ENCODE data around the gene ASXL1.

Gene ASXL1

GRCh38 chr20:32476684-32477593, 118.8 kb downstream of the ASXL1 start:
- Mint-ChIP-seq H3K27me3 (no peaks in the 10 kb centered on the region), H3K4me3 (peak overlapping the region; percentile 7), H3K27ac (peak overlapping the region; percentile 76), H3K4me1 (peaks cover 58% of the 10 kb centered on the region), H3K9me3 (no peaks in the 10 kb centered on the region), H3K36me3 (no peaks in the 10 kb centered on the region)

GRCh38 chr20:32477594-32478512, 119.7 kb downstream of the ASXL1 start:
- Mint-ChIP-seq H3K9me3 (no peaks in the 10 kb centered on the region), H3K27ac (peak overlapping the region; percentile 36), H3K36me3 (no peaks in the 10 kb centered on the region), H3K4me3 (no peak overlapping the region), H3K27me3 (no peaks in the 10 kb centered on the region), H3K4me1 (peaks cover 61% of the 10 kb centered on the region)

- peak overlapping the region; percentile 51 for H3K27ac Mint-ChIP-seq
- H3K27me3 Mint-ChIP-seq: no peaks in the 10 kb centered on the region
- peaks cover 61% of the 10 kb centered on the region for H3K4me1 Mint-ChIP-seq
- no peaks in the 10 kb centered on the region for H3K36me3 Mint-ChIP-seq
- no peaks in the 10 kb centered on the region for H3K9me3 Mint-ChIP-seq
- H3K4me3 Mint-ChIP-seq: no peak overlapping the region
Observed at GRCh38 chr20:32478576-32478975, 120.4 kb downstream of the ASXL1 start.

- Mint-ChIP-seq H3K4me3 (no peak overlapping the region), H3K4me1 (peaks cover 61% of the 10 kb centered on the region), H3K27me3 (no peaks in the 10 kb centered on the region), H3K36me3 (no peaks in the 10 kb centered on the region), H3K9me3 (no peaks in the 10 kb centered on the region), H3K27ac (no peak overlapping the region)
Observed at GRCh38 chr20:32479012-32479411, 120.9 kb downstream of the ASXL1 start.

GRCh38 chr20:32479697-32480171, 121.6 kb downstream of the ASXL1 start:
- no peaks in the 10 kb centered on the region for H3K36me3 Mint-ChIP-seq
- H3K27me3 Mint-ChIP-seq: no peaks in the 10 kb centered on the region
- H3K27ac Mint-ChIP-seq: no peak overlapping the region
- H3K4me3 Mint-ChIP-seq: no peak overlapping the region
- peaks cover 61% of the 10 kb centered on the region for H3K4me1 Mint-ChIP-seq
- no peaks in the 10 kb centered on the region for H3K9me3 Mint-ChIP-seq

- Mint-ChIP-seq H3K4me1 (peaks cover 68% of the 10 kb centered on the region), H3K9me3 (no peaks in the 10 kb centered on the region), H3K27ac (peak overlapping the region; percentile 60), H3K4me3 (peak overlapping the region; percentile 23), H3K27me3 (no peaks in the 10 kb centered on the region), H3K36me3 (no peaks in the 10 kb centered on the region)
Observed at GRCh38 chr20:32480371-32481241, 122.5 kb downstream of the ASXL1 start.

GRCh38 chr20:32481311-32482142, 123.4 kb downstream of the ASXL1 start:
- Mint-ChIP-seq H3K36me3 (peaks cover 1% of the 10 kb centered on the region), H3K4me3 (peak overlapping the region; percentile 70), H3K27me3 (no peaks in the 10 kb centered on the region), H3K27ac (no peak overlapping the region), H3K4me1 (peaks cover 68% of the 10 kb centered on the region), H3K9me3 (no peaks in the 10 kb centered on the region)

- Mint-ChIP-seq H3K27ac (peak overlapping the region; percentile 41), H3K36me3 (peaks cover 4% of the 10 kb centered on the region), H3K4me1 (peaks cover 66% of the 10 kb centered on the region), H3K4me3 (peak overlapping the region; percentile 70), H3K9me3 (no peaks in the 10 kb centered on the region), H3K27me3 (no peaks in the 10 kb centered on the region)
Observed at GRCh38 chr20:32482143-32482441, 124.0 kb downstream of the ASXL1 start.

- H3K4me1 Mint-ChIP-seq: peaks cover 60% of the 10 kb centered on the region
Observed at GRCh38 chr20:32482442-32483261, 124.5 kb downstream of the ASXL1 start.

GRCh38 chr20:32483351-32484224, 125.5 kb downstream of the ASXL1 start:
- H3K27me3 Mint-ChIP-seq: no peaks in the 10 kb centered on the region
- peak overlapping the region; percentile 35 for H3K27ac Mint-ChIP-seq
- peak overlapping the region; percentile 86 for H3K4me3 Mint-ChIP-seq
- peaks cover 9% of the 10 kb centered on the region for H3K36me3 Mint-ChIP-seq
- H3K4me1 Mint-ChIP-seq: peaks cover 57% of the 10 kb centered on the region
- peaks cover 4% of the 10 kb centered on the region for H3K9me3 Mint-ChIP-seq

More at GRCh38 chr20:32482442-32483261, 124.5 kb downstream of the ASXL1 start:
- Mint-ChIP-seq H3K36me3 (peaks cover 4% of the 10 kb centered on the region), H3K27me3 (no peaks in the 10 kb centered on the region), H3K9me3 (no peaks in the 10 kb centered on the region), H3K27ac (no peak overlapping the region), H3K4me3 (peak overlapping the region; percentile 70)

- Mint-ChIP-seq H3K4me1 (peaks cover 52% of the 10 kb centered on the region), H3K36me3 (peaks cover 11% of the 10 kb centered on the region), H3K4me3 (peak overlapping the region; percentile 95), H3K27me3 (no peaks in the 10 kb centered on the region), H3K9me3 (peaks cover 8% of the 10 kb centered on the region), H3K27ac (no peak overlapping the region)
Observed at GRCh38 chr20:32484225-32484957, 126.3 kb downstream of the ASXL1 start.

GRCh38 chr20:32484958-32485769, 127.0 kb downstream of the ASXL1 start:
- H3K27me3 Mint-ChIP-seq: no peaks in the 10 kb centered on the region
- H3K4me3 Mint-ChIP-seq: peak overlapping the region; percentile 95
- H3K27ac Mint-ChIP-seq: peak overlapping the region; percentile 95
- H3K36me3 Mint-ChIP-seq: peaks cover 11% of the 10 kb centered on the region
- H3K9me3 Mint-ChIP-seq: peaks cover 8% of the 10 kb centered on the region
- H3K4me1 Mint-ChIP-seq: peaks cover 48% of the 10 kb centered on the region

All from activated naive CD4-positive, alpha-beta T cell treated with anti-CD3 and anti-CD28 coated beads, Interleukin-2, amount 50 U/mL, for 24 hours (primary cell).